Measurements from ENCODE around the gene WDR46.

WDR46 gene

DNA sequence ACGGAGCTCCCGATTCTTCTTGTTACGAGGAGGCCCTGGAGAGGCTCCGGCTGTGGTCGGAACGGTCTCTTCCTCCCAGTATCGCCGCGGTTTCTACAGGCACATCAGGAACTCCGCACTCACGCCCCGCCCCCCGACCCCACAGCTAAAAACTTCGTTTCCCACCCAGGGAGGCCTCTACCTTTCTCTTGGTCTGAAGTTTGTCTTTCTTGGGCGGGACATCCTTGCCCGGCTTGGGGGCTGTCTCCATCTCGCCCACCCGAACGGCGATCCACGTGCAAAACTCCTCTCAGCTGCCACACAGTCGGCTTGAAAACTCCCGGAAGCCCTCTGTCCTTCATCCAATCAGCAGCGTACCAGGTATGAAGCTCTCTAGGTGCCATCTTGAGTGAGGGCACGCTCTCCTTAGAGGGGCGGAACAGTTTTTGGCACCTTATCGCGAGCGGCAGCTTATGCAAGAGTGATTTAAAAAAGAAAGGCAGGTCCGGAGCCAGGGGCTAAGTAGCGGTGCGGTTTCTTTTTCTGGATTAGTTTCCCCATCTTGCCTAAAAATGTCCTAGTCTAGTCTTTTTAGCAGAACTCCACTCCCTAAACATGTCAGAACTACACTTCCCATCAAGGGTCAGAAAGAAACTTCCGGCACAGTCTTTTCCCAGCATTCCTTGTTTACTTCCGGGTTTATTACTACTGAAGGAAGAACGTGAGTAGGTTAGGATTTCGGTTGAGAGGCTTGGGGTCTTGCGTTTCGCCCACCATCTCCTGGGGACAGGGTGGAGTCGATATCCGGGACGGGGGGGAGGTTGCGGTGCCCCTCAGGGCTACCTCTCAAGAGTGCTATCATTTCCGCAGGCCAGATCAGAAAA is at the start of gene WDR46, which contains the start of gene PFDN6:
Gene WDR46 (minus strand): TSS at position 319 of the 863 bp plus-strand sequence. CDS start 69 bp downstream, at position 250.
Gene PFDN6 (plus strand): TSS at position 681 of the 863 bp plus-strand sequence. CDS start 256 bp downstream, outside the sequence.
- peak; percentile 73 for DNase-seq (ENCODE audit: low read depth, low spot score)

GRCh38 chr6:33336495-33336894 is 47.5 kb upstream of the WDR46 start:
- no peak for DNase-seq (ENCODE audit: low read depth, low spot score)

DNA sequence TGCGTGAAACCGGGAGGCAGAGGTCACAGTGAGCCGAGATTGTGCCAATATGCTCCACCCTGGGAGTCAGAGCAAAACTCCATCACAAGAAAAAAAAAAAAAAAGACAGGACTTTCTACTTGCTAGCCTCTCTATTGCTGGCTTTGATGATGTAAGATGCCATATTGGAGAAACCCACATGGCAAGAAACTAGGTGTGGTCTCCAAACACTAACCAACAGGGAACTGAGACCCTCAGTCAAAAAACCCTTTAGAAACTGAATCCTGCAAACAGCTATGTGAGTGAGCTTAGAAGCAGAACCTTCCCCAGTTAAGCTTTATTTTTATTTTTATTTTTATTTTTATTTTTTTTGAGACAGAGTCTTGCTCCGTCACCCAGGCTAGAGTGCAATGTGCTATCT is 46.9 kb upstream of the WDR46 start:
- DNase-seq (ENCODE audit: low read depth, low spot score): no peak

DNA sequence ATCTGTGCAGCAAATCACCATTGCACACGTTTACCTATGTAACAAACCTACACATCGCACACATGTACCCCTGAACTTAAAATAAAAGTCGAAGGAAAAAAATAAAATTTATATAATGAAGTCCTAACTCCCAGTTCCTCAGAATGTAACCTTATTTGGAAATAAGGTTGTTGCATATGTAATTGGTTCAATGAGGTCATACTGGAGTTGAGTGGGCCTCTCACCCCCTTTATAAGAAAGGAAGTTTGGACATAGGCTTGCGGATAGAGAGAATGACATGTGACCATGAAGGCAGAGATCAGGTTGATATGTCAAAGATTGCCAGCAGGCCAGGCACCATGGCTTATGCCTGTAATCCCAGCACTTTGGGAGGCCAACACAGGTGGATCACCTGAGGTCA is 44.6 kb upstream of the WDR46 start:
- DNase-seq (ENCODE audit: low read depth, low spot score): no peak

GRCh38 chr6:33330736-33331135 is 41.7 kb upstream of the WDR46 start:
- no peak for DNase-seq (ENCODE audit: low read depth, low spot score)

GRCh38 chr6:33329058-33329457 is 40.0 kb upstream of the WDR46 start:
- no peak for DNase-seq (ENCODE audit: low read depth, low spot score)

GRCh38 chr6:33324125-33324524 is 35.1 kb upstream of the WDR46 start:
- DNase-seq (ENCODE audit: low read depth, low spot score): no peak

DNA sequence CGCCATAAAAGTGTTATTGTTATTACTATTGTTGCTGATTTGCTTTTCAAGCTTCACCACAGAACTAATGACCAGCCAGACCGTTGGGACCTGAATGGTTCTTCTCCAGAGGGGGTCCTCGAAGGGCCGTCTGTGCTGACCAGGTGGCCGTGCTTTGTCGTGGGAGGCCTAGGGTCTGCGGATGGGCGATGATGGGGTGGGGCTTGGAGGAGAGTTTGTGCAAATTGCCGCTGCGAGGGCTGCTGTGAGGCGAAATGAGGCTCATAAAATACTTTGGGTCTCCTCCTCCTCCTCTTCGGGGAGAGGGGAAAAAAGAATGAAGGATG is 34.5 kb upstream of the WDR46 start:
- no peak for DNase-seq (ENCODE audit: low read depth, low spot score)

DNA sequence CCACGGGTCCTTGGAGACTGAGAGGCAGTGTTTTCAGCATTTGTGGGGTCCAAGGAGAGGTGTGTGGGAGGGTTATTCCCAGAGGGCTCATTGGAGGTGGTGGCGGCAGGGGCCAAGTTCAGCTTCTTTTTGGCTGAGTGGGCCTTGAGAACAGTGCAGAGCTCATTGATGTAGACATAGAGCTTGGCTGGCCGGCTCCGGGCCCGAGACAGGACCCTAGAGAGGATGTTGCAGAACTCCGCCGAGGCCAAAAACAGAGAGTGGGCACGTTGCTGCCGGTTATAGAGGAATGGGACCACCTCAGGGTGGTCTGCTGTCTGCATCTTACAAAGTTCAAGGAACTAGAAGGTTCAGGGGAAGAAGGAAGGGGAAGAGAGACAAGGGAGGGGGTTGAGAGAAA is 32.2 kb upstream of the WDR46 start:
- DNase-seq (ENCODE audit: low read depth, low spot score): no peak

DNA sequence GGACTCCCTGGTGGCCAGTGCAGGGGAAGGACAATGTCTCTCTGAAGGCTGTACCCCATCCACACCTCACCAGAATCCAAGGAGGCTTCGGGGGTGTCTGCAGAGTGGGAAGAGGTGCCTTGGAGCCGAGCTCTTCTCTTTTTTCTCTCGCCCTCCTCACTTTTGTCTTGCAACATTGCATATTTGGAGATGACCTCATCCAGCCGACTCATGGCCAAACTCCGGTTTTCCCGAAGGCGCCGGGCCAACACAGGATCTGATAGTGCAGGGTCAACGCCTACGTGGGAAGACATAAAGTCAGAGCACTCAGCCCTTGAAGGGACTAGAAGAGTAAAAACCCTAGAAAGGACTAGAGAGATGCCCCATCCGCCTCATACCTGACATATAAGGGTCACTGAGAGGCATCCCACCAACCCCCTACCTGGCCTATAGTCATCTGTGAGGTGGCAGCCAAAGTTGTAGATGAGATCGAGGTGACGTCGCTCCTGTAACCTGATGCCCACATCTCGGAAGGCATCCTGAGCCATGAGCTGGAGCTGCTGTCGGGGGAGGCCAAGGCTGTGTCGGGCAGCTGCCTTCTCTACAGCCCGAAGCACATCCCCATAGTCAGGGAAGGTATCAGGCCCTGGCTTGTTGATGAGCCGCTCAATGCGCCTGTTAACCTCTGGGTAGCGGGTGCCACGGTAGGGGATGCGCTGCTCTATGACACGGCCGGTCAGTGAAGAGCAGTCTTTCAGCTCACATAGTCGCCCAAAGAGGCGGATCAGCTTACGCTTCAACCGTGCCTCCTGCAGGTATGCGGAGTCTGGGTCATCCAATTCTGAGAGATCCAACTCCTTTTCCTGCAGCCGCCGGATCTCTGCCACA is 31.5 kb upstream of the WDR46 start:
- no peak for DNase-seq (ENCODE audit: low read depth, low spot score)

DNA sequence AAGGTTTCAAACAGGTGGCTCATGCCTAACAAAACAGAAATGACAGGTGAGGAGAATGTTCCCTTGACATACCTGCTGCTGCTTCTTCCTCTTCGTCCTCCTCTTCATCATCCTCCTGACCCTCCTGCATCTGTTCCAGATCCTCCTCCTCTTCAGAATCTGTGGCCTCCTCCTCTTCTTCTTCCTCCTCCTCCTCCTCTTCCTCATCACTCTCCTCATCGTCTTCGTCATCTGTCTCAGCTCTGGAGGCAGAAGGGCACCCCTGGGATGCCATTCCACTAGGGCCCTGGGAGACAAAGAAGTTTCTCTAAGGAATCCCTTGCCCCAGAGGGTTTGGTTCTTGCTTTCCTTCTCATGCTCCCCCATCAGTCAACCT is 30.9 kb upstream of the WDR46 start:
- no peak for DNase-seq (ENCODE audit: low read depth, low spot score)

DNA sequence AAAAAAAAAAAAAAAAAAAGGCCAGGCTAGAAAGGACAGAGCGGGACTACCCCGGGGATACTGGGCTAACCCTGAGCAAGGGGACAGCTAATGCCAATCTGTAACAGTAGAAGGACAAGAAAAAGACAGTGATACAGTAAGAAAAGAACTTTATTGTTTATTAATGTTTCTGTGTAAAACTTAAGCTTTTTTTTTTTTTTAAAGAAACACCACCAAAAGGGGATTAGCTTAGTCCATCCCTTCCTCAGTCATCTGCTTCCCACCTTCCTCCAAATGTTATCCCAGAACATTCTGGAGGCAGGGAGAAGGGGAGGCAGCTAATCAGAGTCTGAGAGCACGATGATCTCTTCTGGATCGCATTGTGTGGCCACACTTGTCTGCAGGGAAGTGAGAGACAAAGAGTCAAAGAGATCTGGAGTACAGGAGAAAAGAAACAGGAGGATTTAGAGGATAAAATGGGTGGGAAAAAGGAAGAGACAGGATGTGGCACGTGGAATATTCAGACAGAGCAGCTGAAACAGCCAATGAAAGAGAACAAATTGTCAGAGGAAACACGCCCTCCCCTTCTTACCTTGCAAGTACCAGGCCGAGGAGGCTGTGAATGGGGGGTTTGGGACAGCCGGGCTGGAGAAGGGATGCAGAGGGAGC is 29.5 kb upstream of the WDR46 start:
- no peak for DNase-seq (ENCODE audit: low read depth, low spot score)

GRCh38 chr6:33317669-33318425 is 28.8 kb upstream of the WDR46 start, which contains the start of gene ZBTB22:
ZBTB22 (minus strand) TSS chr6:33317744; CDS start chr6:33316916, 828 bp downstream.
- peak; percentile 90 for DNase-seq (ENCODE audit: low read depth, low spot score)

GRCh38 chr6:33317419-33317668 is 28.3 kb upstream of the WDR46 start:
- no peak for DNase-seq (ENCODE audit: low read depth, low spot score)

- no peak for DNase-seq (ENCODE audit: low read depth, low spot score)
These were observed 27.8 kb upstream of the WDR46 start for GRCh38 chr6:33316603-33317418.

DNA sequence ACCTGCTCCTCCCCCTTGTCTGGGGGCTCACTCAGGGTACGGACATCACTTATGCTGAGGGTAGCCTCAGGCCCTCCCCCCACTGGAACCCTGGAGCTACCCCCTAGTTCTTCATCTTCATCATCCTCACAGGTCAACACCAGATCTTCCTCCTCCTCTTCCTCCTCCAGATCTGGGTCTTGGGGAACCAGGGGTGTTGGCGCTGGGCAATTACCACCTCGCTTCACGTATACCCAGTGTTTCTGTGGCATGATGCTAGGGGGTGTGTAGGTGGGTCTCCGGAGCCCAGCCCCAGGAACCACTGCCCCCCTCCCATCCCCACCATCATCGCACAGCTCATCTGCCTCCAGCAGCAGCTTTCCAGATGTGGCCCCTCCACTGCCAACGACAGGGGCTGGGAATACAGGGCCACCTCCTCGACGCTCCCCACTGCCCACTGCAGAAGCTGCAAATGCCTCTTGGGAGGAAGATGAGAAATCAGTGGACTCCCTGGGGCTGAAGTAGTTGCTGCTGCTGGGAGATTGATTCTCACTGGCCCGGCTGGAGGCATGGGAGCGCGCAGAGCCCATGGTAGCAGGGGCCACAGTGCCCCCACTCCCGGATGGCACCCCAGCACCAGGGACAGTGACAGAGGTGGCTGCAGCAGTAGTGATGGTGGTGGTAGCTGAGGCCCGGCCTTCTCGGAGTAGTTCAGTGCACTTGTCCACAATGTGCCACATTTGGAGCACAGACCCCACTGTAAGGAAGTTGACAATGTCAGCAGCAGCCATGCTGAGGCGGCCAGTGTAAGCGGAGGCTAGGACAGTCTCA is 27.0 kb upstream of the WDR46 start:
- no peak for DNase-seq (ENCODE audit: low read depth, low spot score)

DNA sequence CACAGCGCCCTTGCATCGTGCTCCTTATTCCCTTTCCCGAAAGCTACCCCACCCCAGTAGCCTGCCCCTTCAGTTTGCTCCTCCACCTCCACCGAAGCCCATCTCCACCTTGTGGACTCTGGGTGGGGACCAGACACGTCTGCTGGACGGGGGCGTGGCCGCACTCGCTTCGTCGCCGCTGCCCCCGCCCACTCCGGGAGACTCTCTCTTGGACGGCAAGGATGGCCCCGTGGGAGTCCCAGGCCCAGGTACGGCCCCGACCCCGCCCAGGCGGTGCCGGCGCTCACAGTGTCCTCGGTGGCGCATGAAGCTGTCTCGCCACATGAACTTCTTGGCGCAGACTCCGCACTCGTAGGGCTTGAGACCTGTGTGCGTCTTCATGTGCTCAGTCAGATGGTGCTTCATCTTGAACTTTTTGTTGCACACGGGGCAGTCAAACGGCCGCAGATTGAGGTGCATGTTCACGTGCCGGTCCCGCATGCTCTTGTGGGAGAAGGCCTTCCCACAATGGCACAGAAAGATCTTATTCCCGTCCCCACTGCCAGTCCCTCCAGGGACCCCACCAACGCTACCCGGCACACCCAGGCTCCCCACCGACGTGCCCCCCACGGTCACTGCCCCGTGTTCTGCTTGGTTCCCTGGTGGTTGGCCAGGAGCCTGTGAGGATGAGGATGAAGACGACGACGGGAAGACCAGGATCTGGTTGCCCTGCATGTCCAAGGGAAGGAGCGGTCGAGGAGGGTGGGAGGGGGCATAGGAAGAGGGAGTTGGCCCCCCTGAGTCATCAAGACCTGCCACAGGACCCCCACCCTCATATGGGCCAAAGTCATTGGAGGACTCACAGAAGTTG is 26.1 kb upstream of the WDR46 start:
- no peak for DNase-seq (ENCODE audit: low read depth, low spot score)

DNA sequence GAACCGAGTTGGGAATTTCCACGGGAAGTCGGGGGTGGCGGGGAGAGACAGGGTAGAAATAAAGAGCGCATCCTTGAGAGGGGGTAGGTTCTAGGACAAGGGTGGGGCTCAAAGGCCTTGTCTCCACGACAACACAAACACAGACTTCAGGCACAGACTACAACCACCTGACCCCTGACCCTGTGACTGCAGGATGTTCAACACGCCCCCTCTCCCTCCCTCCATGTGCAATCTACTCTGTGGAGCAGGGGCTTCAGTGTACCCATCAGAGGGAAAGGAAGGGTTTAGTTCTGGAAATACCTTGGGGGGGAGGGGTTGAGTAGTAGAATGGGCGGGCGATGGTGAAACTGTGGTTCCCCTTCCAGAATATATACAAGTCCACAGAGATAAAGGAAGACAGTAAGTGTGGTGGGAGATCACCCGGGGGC is 25.5 kb upstream of the WDR46 start:
- DNase-seq (ENCODE audit: low read depth, low spot score): peak; percentile 44

Data from activated CD4-positive, CD25-positive, alpha-beta regulatory T cell treated with anti-CD3 and anti-CD28 coated beads, Interleukin-2, amount 50 U/mL, for 16 hours (primary cell).